SK-N-SH treated with all-trans-retinoic acid at 6 μM for 48 hours (cell line): ENCODE data around the gene NEK4.

Source experiments
- TOX ChIP-seq: fragments of 250-450 bp; sonication (Bioruptor Pico); IDR thresholded peaks from 2 replicates; pipeline ENCODE4 v1.8.0; 2021; ENCODE audit warnings: mild to moderate bottlenecking, moderate library complexity, borderline replicate concordance
- ZFP3 ChIP-seq: fragments of 250-450 bp; sonication (Bioruptor Pico); IDR thresholded peaks from 2 replicates; pipeline ENCODE4 v1.5.0; 2020; ENCODE audit warnings: mild to moderate bottlenecking, moderate library complexity
- TF ChIP-seq, protein P1 (sequence below): fragments of 250-450 bp; sonication (Bioruptor Pico); IDR thresholded peaks from 2 replicates; pipeline ENCODE4 v1.8.0; 2021; ENCODE audit warnings: low read depth, mild to moderate bottlenecking, moderate library complexity, borderline replicate concordance

DNA sequence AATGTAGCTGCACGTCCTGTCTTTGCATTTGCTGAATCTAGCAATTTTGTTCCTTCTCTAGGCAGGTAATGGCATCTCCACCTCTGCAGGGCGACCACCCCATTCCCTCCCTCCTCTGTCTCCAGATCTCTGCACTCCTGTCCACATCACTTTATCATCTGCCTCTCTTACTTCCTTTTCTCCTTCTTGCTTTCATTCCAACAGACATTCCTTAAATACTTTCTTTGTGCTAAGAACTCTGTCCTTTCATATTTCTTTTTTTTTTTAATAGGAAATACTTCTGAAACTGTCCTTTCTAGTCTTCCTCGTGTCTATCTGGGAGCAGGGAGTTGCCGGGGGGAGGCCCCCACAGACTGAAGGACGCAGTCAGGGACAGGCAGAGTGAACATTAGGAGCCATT, 31.1 kb upstream of the NEK4 start:
- TF ChIP-seq TOX (no peak), ZFP3 (CRISPR knock-in tag) (no peak)
- TF ChIP-seq, protein P1, sequence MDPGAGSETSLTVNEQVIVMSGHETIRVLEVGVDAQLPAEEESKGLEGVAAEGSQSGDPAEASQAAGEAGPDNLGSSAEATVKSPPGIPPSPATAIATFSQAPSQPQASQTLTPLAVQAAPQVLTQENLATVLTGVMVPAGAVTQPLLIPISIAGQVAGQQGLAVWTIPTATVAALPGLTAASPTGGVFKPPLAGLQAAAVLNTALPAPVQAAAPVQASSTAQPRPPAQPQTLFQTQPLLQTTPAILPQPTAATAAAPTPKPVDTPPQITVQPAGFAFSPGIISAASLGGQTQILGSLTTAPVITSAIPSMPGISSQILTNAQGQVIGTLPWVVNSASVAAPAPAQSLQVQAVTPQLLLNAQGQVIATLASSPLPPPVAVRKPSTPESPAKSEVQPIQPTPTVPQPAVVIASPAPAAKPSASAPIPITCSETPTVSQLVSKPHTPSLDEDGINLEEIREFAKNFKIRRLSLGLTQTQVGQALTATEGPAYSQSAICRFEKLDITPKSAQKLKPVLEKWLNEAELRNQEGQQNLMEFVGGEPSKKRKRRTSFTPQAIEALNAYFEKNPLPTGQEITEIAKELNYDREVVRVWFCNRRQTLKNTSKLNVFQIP (CRISPR knock-in tag), result no peak
